SK-N-MC (cell line): ENCODE measurements around the gene HMGCS1.

ENCODE experiments used
- EZH2 ChIP-seq: fragments of 200-600 bp; sonication (generic); IDR thresholded peaks from one replicate; pipeline ENCODE4 v1.6.1; 2017; ENCODE audit warnings: antibody characterized with exemption
- FOXP2 ChIP-seq: optimal IDR thresholded peaks from 2 replicates; pipeline ENCODE3; 2011; ENCODE audit warnings: mild to moderate bottlenecking, moderate library complexity; ENCODE audit not compliant: insufficient read depth; ENCODE audit errors: extremely low read length, control extremely low read depth
- POLR2AphosphoS5 ChIP-seq: IDR thresholded peaks from 2 replicates; pipeline ENCODE4 v1.6.1; 2012; ENCODE audit warnings: mild to moderate bottlenecking, low read depth, low read length, borderline replicate concordance

DNA sequence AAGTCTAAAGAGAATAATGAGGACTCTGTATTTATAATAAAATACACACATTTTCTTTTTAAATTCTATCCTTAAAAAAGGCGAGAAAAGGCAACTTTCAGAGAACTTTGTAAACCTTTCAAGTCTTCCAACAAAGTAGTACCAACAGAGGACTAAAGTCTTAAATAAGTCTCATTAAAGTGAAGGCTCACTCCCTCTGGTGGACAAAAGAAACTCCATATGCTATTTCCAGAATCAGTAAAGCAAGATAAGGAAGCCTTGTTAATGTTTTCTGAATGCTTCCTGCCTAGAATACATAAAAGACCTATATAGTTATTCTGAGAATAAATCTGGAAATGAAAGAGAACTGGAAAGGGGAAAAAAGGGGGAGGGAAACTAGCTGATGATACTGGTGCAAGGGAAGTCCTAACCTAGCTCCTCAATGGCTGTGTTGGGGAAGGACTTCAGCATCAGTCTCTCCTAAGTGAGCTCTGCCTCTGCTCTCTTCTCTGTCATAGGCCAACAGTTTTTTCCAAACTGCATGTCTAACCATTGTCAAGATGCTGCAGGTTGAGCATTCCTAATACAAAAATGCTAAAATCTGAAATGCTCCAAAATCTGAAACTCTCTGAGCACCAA lies 7.2 kb downstream of the HMGCS1 start:
- TF ChIP-seq POLR2AphosphoS5 (no peak), EZH2 (no peak), FOXP2 (no peak)
